HTR-8/SVneo (cell line): ENCODE results near the gene PFKL.

Source experiments
- DNase-seq: peaks from one replicate; pipeline ENCODE4 v3.0.0; 2011; ENCODE audit warnings: low spot score, mixed read lengths; ENCODE audit not compliant: insufficient read length
- FAIRE-seq: peaks from 2 replicates; lab custom pipeline; 2011; peaks lifted over from hg19 to GRCh38; lab: Jason Lieb, UNC

Gene PFKL

GRCh38 chr21:44324106-44324853 lies 24.4 kb downstream of the PFKL start:
- FAIRE-seq: no peak
- DNase-seq: no peak

DNA sequence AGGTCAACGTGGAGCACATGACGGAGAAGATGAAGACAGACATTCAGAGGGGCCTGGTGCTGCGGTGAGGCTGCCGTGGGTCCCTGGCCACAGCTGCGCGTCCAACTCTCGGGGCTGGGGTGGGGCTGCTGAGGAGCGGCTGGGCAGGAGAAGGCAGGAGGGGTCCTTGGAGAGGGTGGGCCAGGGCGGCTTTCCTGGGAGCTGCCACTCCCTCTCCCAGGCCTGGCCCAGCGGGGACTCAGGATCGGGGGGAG lies 24.9 kb downstream of the PFKL start:
- FAIRE-seq: no peak
- DNase-seq: no peak

GRCh38 chr21:44325386-44326271 lies 25.8 kb downstream of the PFKL start:
- DNase-seq (no peak), FAIRE-seq (no peak)

DNA sequence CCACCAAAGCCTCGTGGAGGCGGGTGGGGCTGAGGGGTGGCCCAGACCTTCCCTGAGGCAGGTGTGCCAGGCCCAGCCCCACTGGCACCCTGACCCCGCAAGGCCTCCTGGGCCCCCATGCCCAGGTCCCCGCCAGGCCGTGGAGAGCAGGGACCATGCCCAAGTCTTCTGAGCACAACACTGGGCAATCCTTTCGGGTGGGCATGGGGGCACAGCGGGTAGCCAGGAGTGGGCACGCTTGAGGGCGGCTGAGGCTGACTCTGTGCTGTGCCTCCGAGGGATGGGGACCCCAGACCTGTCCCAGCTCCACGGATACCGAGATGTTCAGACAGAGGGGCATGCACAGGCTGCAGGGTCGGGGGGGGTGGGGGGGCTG lies 26.4 kb downstream of the PFKL start:
- FAIRE-seq (no peak), DNase-seq (no peak)

- no peak for FAIRE-seq
- DNase-seq: no peak
Observed at GRCh38 chr21:44326716-44327602, 27.1 kb downstream of the PFKL start.

GRCh38 chr21:44327603-44327974 lies 27.7 kb downstream of the PFKL start:
- no peak for DNase-seq

GRCh38 chr21:44328242-44328895 lies 28.5 kb downstream of the PFKL start:
- FAIRE-seq: no peak
- DNase-seq: no peak

More at GRCh38 chr21:44327603-44327974, 27.7 kb downstream of the PFKL start:
- FAIRE-seq: no peak

GRCh38 chr21:44329086-44329889 lies 29.4 kb downstream of the PFKL start:
- FAIRE-seq (no peak), DNase-seq (no peak)

DNA sequence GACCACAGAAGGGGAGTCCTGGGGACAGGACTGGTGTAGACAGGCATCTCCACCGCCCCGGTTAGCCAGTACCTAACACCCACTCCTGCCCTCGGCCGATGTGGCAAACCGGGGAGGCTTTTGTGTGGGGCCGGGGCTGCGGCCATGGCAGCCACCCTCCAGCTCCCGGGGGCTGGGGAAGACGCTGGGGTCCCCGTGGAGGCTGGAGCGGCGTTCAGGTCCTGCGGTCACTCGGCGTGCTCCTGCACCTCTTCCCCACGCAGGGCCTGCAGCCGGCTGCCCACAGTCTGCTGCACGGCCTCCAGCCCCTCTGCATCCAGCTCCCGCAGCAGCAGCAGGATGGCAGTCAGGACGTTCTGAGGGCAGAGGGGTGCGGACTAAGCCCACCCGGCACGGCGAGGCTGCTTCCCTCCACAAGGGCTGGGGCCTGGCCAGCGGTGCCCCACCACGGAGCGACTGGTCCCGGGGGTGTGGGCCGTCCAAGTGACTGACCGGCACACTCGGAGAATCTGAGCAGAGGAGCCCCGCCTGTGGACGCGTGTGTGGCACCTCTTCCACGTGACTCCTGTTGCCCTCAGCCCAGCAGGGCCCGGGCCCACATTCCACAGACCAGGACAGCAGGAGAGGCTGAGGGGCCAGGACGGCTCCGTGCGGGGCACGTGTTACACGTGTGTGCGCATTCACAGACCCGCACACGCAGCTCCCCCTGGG lies 30.3 kb downstream of the PFKL start:
- no peak for DNase-seq
- FAIRE-seq: no peak

GRCh38 chr21:44330698-44331097 lies 30.8 kb downstream of the PFKL start:
- FAIRE-seq: no peak
- no peak for DNase-seq

DNA sequence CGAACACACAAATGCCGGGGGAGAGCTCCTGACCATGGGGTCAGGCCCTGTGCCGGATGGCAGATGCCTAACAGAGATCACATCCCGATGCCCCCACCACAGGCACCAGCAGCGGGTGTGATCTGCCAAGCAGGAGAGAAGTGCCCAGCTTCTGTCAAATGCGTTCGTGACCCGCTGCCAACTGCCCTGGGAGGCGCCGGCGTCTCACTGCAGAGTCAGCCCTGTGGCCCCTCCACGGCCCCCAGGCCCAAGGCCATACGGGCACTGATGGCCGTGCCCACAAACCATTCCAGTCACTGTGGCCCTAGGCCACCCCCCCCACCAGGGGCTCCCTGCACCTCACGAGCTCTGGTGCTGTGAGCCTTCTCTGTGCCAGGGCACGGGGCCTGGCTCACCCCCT lies 31.4 kb downstream of the PFKL start:
- no peak for FAIRE-seq
- DNase-seq: no peak

DNA sequence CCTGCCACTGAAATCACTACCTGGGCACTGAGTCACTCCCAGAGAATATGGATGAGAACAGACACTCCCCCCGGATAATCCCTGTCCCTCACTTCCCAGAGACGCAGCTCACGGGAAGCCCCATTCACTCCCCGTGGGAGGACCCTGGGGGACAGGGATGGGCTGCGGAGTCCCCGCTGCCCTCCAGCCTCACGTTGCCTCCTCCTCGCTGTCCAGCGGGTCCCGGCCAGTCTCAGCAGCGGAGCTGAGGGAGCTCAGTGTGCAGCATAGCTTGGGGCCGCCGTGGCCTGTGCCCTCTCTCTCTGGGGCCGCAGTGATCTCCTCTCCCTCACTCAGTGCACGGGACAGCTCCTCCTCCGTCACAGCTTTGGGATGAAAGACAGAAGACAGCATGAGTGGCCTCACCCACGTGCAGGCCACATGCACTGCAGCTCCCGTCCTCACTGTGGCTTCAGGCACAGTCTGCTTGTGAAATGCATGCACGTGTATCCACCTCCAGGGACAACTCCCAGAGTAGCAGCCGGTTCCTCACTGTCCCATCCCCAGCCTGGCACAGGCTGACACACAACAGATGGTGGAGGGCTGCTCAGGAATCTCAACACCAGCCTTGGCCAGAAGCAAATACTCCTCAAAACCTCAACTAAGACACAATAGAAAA lies 31.9 kb downstream of the PFKL start:
- no peak for FAIRE-seq
- DNase-seq: no peak

DNA sequence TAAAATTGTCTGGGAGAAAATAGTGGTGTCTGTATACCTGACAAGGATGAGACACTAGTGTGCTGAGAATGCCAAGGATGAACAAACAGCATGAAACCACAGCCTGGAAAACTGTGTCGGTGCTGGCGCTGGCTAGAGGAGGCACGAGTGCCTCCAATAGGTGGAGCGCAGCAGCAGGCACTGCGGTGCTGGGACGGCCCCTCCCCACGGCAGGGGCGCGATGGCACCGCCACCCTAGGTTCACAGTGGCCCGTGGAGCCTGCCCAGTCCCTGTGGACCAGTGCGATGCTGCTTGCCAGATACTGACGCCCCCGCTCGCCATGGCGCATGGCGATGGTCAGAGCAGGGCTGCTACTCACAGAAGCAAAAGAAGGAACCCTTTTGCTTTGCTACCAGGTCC lies 32.5 kb downstream of the PFKL start:
- no peak for DNase-seq
- no peak for FAIRE-seq

DNA sequence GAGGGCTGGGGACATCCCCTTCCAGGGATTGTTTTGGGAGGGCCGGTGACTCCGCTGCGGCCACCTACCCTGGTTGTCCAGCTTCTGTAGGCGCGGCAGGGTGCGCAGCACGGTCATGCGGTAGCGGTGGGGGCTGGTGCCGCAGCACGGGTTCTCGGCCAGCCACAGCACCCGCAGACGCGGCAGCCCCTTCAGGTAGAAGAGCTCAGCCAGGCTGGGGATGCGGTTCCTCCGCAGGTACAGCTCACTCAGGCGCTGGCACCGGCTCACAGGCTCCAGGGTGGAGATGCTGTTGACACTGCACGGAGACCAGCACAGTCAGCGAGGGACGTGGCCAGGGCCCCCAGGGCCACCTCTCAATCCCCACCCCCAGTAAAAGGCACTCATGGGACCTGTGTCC lies 33.1 kb downstream of the PFKL start:
- FAIRE-seq (no peak), DNase-seq (no peak)

- FAIRE-seq: no peak
- DNase-seq: no peak
Observed at GRCh38 chr21:44333509-44334328, 33.9 kb downstream of the PFKL start.

DNA sequence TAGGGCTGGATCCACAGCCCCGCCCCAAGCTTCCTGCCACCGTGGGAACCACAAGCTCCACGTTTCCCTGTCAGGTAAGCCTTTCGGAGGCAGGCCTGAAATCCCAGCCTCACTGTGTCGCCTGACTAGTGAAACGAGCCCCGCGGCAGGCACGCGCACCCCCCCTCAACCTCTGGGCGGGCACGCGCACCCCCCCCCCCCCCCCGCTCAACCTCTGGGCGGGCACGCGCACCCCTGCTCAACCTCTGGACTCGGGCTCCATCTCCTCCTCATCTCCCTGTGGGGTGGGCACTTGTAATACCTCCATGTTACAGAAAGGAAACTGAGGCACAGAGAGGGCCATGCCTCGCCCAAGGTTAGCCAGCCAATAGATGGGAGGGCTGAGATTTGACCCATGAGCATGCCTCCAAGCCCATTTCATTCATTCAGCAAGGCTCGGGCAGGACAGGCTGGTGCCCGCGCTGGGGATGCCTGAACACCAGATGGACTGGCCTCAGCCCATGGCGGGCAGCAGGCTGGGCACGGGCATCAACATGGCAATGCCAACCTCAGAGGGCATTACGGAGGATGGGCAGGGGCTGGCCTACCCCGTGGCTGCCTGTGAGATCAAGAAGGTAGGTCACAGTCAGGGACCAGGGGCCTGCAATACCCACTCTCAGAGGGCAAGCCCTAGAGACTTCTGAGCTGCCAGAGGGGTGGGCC lies 34.6 kb downstream of the PFKL start:
- DNase-seq: no peak

More for the DNA sequence above, 34.6 kb downstream of the PFKL start:
- FAIRE-seq: no peak
